HepG2 (cell line): ENCODE results near the gene TSPAN31. TPM values are rescaled to one million over a fixed set of nuclear protein-coding genes. Genes with fewer than 3 reads are reported as not detected.

ENCODE experiments used
- ETV6 ChIP-seq: sonication (generic); formaldehyde crosslinking; conservative IDR thresholded peaks from 2 replicates; pipeline ENCODE4 v1.4.0; 2020; ENCODE audit warnings: missing genetic modification reagents
- HDAC1 ChIP-seq: sonication (generic); formaldehyde crosslinking; IDR thresholded peaks from 2 replicates; pipeline ENCODE4 v1.5.1; 2020; ENCODE audit warnings: mild to moderate bottlenecking, missing genetic modification reagents
- JUND ChIP-seq: sonication (generic); formaldehyde crosslinking; IDR thresholded peaks from 2 replicates; pipeline ENCODE4 v1.8.0; 2022; ENCODE audit warnings: mild to moderate bottlenecking, missing genetic modification reagents
- KLF13 ChIP-seq: sonication (generic); formaldehyde crosslinking; IDR thresholded peaks from 2 replicates; pipeline ENCODE4 v1.4.0; 2020; ENCODE audit warnings: mild to moderate bottlenecking, missing genetic modification reagents
- MBNL3 ChIP-seq: fragments of 250-450 bp; sonication (Bioruptor Pico); conservative IDR thresholded peaks from 2 replicates; pipeline ENCODE4 v1.8.0; 2022; ENCODE audit warnings: mild to moderate bottlenecking, inconsistent platforms
- MTA3 ChIP-seq: sonication (generic); formaldehyde crosslinking; IDR thresholded peaks from 2 replicates; pipeline ENCODE4 v1.4.0; 2020; ENCODE audit warnings: missing genetic modification reagents
- MYC ChIP-seq: sonication (generic); formaldehyde crosslinking; IDR thresholded peaks from 2 replicates; pipeline ENCODE4 v1.9.0; 2021; ENCODE audit warnings: missing genetic modification reagents, borderline replicate concordance
- RAD51 ChIP-seq: fragments of 450-650 bp; IDR thresholded peaks from 2 replicates; pipeline ENCODE4 v1.6.1; 2016; ENCODE audit warnings: borderline replicate concordance
- SIX4 ChIP-seq: sonication (generic); formaldehyde crosslinking; IDR thresholded peaks from 2 replicates; pipeline ENCODE4 v1.4.0; 2020; ENCODE audit warnings: missing genetic modification reagents
- STAT5B ChIP-seq: sonication (generic); formaldehyde crosslinking; IDR thresholded peaks from 2 replicates; pipeline ENCODE4 v1.4.0; 2020; ENCODE audit warnings: missing genetic modification reagents
- TGIF2 ChIP-seq: IDR thresholded peaks from 2 replicates; pipeline ENCODE4 v1.6.1; 2016; ENCODE audit warnings: control low read depth, missing compliant biosample characterization
- YY1 ChIP-seq: IDR thresholded peaks from 2 replicates; pipeline ENCODE4 v1.6.1; 2011; ENCODE audit warnings: low read length, low read depth, moderate library complexity, mild to moderate bottlenecking; ENCODE audit not compliant: insufficient read depth, insufficient replicate concordance
- ZBTB20 ChIP-seq: sonication (generic); formaldehyde crosslinking; IDR thresholded peaks from 2 replicates; pipeline ENCODE4 v1.8.1; 2023; ENCODE audit warnings: missing genetic modification reagents, low read depth, mild to moderate bottlenecking, borderline replicate concordance
- ZNF205 ChIP-seq: IDR thresholded peaks from 2 replicates; pipeline ENCODE4 v1.6.1; 2018; ENCODE audit warnings: missing biosample characterization, missing genetic modification reagents
- ZNF629 ChIP-seq: sonication (generic); formaldehyde crosslinking; conservative IDR thresholded peaks from 2 replicates; pipeline ENCODE4 v1.5.0; 2020; ENCODE audit warnings: missing genetic modification reagents
- ZNF773 ChIP-seq: sonication (generic); formaldehyde crosslinking; IDR thresholded peaks from 2 replicates; pipeline ENCODE4 v1.4.0; 2020; ENCODE audit warnings: missing genetic modification reagents, borderline replicate concordance
- polyA plus RNA-seq, 8 experiments: library from polyadenylated mRNA; depleted of rRNA in 3 of 8; stranded (reverse) in 7 of 8; unstranded in 1 of 8; fragments of >200 nt; fragmentation: Illumina TruSeq in 4 of 8; extraction: Trizol in 4 of 8; gene quantifications; 2 replicates each; pipeline versions ENCODE4 v1.2.1 to v1.2.3, GENCODE V29; 2011 to 2016; ENCODE audit warnings: low read depth in 4 of 8, missing spikeins in 1 of 8, mixed read lengths in 1 of 8; ENCODE audit not compliant: insufficient read depth in 1 of 8
- total RNA-seq, 5 experiments: library from RNA; depleted of rRNA; stranded (reverse); fragments of >200 nt; fragmentation: Illumina TruSeq; extraction: Trizol; gene quantifications; 2 replicates each; pipeline ENCODE4 v1.2.3, GENCODE V29; 2016; ENCODE audit warnings: low read depth in 1 of 5
- TF ChIP-seq, protein P1 (sequence below): IDR thresholded peaks from 2 replicates; pipeline ENCODE4 v1.6.1; 2012; ENCODE audit warnings: inconsistent platforms
- TF ChIP-seq, protein P2 (sequence below): sonication (generic); formaldehyde crosslinking; IDR thresholded peaks from 2 replicates; pipeline ENCODE4 v1.4.0; 2020; ENCODE audit warnings: missing genetic modification reagents
- TF ChIP-seq, protein P3 (sequence below): sonication (generic); formaldehyde crosslinking; IDR thresholded peaks from 2 replicates; pipeline ENCODE4 v1.4.0; 2020; ENCODE audit warnings: missing genetic modification reagents, borderline replicate concordance
- TF ChIP-seq, protein P4 (sequence below): sonication (generic); formaldehyde crosslinking; IDR thresholded peaks from 2 replicates; pipeline ENCODE4 v1.8.0; 2022; ENCODE audit warnings: mild to moderate bottlenecking, missing genetic modification reagents

Gene TSPAN31
- total and polyA plus RNA-seq, 2 of the 13 experiments (the other 11 are each of a cell fraction or from before 2014, with no cell fraction given): 10.4 to 24.6 TPM

DNA sequence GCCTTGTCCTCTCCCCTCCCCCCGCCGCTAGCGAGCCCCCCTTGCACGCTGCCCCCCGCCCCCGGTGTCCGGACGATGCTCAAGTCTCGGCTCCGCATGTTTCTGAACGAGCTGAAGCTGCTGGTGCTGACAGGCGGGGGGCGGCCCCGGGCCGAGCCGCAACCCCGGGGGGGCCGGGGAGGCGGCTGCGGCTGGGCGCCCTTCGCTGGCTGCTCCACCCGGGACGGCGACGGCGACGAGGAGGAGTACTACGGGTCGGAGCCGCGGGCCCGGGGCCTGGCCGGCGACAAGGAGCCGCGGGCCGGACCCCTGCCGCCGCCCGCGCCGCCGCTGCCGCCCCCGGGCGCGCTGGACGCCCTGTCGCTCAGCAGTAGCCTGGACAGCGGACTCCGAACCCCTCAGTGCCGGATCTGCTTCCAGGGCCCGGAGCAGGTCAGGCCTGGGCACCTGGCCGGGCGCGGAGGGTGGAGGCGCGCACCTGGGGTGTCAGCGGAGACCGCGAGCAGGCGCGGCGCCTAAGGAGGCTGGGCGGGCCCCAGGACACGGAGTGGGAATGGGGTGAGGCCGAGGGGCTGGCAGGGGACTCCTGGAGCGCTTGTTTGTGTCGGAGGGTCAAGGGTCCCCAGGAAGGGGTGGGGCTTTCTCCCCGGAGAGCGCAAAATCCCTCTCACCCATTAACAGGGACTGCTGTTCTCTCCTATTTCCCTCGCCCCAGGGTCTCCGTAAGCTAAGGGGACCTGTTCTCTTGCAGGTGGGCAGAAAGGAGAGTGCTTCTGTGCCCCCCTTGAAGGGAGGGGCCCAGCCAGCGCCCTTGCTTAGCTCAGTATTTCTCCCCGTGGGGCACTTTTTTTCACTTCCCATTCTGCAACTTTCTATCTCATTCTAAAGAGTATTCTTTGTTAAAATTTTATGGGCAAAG is 10.9 kb downstream of the TSPAN31 start (continued):
- TF ChIP-seq JUND (no peak), ZNF205 (CRISPR knock-in tag) (peak; percentile 70; the same call in 1 of the 2 replicates), ETV6 (CRISPR knock-in tag) (no peak), MBNL3 (CRISPR knock-in tag) (no peak), STAT5B (CRISPR knock-in tag) (no peak), TGIF2 (CRISPR knock-in tag) (no peak), RAD51 (no peak), MTA3 (CRISPR knock-in tag) (no peak), ZNF629 (CRISPR knock-in tag) (0 out of 2 replicates have a peak, but pooled peaks have one; percentile 5), MYC (CRISPR knock-in tag) (peak; percentile 54; the same call in 1 of the 2 replicates), YY1 (no peak), KLF13 (0 out of 2 replicates have a peak, but pooled peaks have one; percentile 40), ZBTB20 (CRISPR knock-in tag) (no peak), HDAC1 (CRISPR knock-in tag) (peak; percentile 81), SIX4 (CRISPR knock-in tag) (no peak), ZNF773 (CRISPR knock-in tag) (peak; percentile 46; the same call in 1 of the 2 replicates)
- TF ChIP-seq, protein P1, sequence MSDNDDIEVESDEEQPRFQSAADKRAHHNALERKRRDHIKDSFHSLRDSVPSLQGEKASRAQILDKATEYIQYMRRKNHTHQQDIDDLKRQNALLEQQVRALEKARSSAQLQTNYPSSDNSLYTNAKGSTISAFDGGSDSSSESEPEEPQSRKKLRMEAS: peak; percentile 44; the same call in 1 of the 2 replicates
- TF ChIP-seq, protein P2, sequence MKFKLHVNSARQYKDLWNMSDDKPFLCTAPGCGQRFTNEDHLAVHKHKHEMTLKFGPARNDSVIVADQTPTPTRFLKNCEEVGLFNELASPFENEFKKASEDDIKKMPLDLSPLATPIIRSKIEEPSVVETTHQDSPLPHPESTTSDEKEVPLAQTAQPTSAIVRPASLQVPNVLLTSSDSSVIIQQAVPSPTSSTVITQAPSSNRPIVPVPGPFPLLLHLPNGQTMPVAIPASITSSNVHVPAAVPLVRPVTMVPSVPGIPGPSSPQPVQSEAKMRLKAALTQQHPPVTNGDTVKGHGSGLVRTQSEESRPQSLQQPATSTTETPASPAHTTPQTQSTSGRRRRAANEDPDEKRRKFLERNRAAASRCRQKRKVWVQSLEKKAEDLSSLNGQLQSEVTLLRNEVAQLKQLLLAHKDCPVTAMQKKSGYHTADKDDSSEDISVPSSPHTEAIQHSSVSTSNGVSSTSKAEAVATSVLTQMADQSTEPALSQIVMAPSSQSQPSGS (CRISPR knock-in tag): no peak
- TF ChIP-seq, protein P3, sequence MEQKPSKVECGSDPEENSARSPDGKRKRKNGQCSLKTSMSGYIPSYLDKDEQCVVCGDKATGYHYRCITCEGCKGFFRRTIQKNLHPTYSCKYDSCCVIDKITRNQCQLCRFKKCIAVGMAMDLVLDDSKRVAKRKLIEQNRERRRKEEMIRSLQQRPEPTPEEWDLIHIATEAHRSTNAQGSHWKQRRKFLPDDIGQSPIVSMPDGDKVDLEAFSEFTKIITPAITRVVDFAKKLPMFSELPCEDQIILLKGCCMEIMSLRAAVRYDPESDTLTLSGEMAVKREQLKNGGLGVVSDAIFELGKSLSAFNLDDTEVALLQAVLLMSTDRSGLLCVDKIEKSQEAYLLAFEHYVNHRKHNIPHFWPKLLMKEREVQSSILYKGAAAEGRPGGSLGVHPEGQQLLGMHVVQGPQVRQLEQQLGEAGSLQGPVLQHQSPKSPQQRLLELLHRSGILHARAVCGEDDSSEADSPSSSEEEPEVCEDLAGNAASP (CRISPR knock-in tag): no peak
- TF ChIP-seq, protein P4, sequence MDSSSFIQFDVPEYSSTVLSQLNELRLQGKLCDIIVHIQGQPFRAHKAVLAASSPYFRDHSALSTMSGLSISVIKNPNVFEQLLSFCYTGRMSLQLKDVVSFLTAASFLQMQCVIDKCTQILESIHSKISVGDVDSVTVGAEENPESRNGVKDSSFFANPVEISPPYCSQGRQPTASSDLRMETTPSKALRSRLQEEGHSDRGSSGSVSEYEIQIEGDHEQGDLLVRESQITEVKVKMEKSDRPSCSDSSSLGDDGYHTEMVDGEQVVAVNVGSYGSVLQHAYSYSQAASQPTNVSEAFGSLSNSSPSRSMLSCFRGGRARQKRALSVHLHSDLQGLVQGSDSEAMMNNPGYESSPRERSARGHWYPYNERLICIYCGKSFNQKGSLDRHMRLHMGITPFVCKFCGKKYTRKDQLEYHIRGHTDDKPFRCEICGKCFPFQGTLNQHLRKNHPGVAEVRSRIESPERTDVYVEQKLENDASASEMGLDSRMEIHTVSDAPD: no peak
